GM23248 (cell line): ENCODE measurements around the gene HNRNPK.

Experiments
- EZH2 ChIP-seq: fragments of 200-600 bp; sonication (generic); IDR thresholded peaks from 2 replicates; pipeline ENCODE4 v1.6.1; 2018; ENCODE audit warnings: antibody characterized with exemption, mild to moderate bottlenecking; ENCODE audit not compliant: insufficient read depth, poor library complexity, severe bottlenecking
- EZH2phosphoT487 ChIP-seq: fragments of 200-600 bp; sonication (generic); IDR thresholded peaks from 2 replicates; pipeline ENCODE4 v1.6.1; 2018; ENCODE audit warnings: antibody characterized with exemption, moderate library complexity, mild to moderate bottlenecking, low read depth; ENCODE audit not compliant: insufficient read depth

DNA sequence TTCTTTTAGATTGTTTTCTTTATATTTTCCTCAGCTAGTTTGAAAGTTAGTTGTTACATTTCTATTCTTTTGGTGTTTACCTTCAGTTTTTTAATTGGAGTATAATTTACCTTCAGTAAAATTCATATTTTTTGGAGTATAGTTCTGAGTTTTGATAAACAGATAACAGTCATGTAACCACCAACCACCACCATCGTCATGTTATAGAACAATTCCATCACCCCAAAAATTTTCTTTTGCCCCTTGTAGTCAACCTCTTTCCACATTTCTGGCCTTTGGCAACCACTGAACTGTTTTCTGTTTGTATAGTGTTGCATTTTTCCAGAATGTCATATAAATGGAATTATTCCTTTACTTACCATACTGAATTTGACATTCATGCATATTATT, 7.4 kb upstream of the HNRNPK start:
- TF ChIP-seq EZH2, result no peak
- no peak for TF ChIP-seq EZH2phosphoT487
